GDM1 (cell line): ENCODE data around the gene HDGFL2.

ENCODE experiments used
- DNase-seq: peaks from one replicate; lab custom pipeline; 2025; lab: John Stamatoyannopoulos, UW

HDGFL2 gene

DNA sequence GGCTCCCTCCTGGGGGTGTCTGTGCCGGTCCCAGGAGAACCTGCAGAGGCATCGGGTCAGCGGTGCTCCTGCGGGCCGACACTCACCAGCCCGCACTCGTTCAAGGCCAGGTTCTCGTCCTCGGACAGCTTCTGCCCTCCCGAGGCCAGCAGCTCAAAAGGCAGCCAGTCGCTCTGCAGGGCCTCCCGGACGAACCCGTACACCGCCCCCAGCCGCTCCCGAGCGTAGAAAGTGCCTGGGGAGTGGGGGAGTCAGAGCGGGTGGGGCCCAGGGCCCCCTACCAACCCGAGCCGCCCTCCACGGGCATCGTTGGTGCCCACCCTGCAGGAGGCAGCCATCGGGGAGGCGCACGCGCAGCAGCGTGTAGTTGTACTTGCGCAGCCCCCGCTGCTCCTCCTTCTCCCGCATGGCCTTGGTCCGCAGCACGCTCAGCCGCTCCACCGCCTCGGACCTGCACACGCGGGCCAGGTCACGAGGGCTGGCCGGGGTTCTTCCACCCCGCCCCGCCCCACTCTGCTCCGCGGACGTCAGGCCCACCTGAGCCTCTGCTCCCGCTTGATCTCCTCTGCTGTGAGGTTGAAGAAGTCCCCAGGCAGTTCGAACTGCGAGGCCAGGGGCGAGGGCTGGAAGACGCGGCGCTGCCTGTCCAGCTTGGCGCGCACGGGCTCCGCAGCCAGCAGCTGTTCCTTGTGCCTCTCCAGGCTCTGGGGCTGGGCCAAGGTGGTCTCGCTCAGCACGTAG lies 26.0 kb upstream of the HDGFL2 start:
- no peak for DNase-seq

DNA sequence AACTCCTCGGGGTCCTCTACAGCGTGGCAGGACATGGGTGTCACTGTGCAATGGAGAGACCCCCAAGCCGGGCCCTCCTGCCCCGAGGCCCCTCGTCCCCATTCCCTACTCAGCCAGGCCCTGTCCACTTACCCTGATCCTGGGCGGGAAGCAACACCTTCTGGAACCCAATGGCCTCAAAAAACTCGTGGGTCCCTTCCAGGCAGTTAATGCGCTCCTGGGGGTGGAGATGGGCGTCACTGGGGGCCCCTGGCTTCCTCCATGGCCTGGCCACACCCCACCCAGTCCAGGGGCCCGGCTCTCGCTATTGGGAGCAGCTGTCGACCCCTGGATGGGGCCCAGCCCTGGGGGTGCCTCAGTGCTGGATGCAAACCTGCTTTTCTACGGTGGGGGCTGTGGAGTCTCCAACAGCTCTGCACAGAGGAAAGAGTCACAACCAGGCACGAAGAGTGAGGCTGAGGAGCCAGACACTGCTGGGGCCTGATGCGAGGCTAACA lies 25.3 kb upstream of the HDGFL2 start:
- no peak for DNase-seq

DNA sequence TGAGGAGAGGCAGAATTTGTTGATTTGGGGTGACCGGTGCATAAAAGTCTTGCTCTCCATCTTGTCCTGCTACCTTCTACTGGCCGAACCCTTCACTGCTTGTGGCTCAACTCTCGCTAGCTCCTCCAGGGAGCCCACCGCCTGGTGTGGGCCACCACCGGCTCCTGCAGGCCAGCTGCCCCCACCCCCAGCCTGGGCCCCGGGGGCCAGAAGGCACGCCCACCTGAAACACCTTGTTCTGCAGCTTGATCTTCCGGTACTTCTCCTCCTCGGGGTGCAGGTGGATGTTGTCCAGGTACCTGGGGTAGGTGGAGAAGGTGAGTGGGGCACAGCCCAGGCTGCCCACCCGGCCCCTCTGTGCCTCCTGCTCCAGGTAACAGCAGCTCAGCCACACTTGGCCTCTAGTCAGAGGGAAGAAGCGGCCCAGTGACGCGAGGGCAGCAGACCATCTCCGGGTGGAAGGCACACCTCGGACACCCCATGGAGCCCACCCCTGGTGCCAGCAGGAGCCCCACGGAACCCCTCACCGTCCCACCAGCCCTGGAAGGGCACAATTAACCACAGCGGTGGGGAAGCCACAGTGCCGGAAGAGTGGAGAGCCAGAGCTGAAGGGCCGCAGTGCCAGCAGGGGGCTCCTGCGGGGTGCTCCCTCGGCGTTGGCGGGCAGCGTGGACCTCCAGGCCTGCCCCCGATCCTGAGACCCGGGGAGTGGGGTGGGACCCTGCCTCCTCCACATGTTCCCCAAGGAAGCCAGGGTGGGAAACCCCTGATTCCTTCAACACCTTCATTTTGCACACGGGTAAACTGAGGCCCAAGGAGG lies 24.6 kb upstream of the HDGFL2 start:
- DNase-seq: no peak

DNA sequence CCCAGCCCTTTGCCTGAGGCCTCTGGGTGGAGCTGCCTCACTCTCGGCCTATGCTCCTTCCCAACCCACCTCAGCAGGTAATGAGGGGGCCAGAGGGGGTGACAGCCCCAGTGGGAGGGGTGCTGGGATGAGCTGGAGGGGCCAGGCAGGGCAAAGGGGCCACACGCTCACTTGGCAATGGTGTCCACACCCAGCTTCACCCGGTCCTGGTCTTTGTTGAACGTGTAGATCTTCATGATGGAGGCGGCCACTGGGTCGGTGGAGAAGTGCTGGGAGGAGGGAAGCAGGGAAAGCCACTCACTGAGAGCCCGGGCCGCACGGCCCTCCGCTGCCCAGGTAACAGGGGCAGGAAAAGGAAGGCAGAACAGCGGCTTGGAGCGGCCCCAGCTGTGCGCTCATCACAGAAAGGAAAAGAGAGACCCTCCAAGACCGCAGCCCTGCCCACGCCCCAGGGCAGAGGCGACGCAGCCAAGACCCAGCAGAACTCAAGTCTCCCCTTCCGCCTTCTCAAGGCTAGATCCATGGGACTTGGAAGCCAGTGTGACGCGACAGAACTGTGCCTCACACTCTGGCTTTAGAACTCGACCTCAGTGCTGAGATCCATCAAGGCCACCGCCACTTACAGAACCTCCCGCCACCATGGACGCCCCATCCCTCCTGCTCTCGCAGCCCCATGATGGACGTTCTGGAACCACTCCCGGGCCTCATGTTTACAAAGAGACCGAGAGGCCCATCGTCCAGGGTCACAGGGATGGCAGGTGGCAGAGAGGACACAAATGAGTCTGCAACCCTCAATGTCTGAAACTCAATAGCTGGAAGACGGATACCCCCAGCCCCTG lies 23.7 kb upstream of the HDGFL2 start:
- no peak for DNase-seq

DNA sequence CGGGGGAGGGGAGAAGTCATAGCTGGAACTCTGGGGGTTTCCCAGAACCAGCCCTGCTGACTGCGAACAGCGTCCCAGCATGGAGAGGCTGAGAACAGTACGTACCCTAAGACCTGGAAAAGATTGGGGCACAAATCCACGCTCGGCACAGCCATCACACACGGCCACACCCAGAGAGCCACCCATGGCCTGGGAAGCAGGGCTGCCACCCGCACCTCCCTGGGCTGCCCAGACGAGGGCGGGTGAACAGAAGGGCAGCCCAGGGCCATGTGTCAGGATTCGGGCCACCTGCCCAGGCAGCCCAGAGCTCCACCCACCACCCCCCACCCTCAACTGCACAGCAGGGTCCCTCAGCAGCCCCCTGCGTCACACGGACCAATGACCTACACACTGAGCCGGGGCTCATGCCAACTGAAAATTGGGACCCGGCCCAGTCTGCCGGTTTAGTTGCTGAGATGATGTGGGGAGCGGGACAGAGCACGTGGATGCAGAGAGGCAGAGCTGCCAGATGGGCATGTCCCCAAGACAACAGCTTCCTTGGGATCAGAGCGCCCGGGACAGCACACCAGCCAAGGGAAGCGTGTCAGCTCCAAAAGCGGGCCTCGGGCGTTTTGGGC lies 23.0 kb upstream of the HDGFL2 start:
- no peak for DNase-seq

DNA sequence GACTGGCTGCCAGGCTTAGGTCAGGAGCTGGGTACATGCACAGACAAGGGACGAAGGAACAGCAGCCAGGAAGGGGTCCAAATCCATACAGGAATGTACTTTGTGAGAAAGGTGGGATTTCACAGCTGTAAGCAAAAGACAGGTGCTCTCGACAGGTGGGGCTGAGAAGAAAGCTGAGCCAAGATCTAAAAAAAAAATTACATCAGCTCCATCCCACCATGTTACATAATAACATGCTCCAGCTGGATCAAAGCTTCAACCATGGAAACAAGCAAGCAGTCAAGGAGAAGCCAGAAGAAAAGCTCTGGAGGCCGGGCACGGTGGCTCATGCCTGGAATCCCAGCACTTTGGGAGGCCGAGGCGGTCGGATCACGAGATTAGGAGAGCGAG lies 22.5 kb upstream of the HDGFL2 start:
- no peak for DNase-seq

DNA sequence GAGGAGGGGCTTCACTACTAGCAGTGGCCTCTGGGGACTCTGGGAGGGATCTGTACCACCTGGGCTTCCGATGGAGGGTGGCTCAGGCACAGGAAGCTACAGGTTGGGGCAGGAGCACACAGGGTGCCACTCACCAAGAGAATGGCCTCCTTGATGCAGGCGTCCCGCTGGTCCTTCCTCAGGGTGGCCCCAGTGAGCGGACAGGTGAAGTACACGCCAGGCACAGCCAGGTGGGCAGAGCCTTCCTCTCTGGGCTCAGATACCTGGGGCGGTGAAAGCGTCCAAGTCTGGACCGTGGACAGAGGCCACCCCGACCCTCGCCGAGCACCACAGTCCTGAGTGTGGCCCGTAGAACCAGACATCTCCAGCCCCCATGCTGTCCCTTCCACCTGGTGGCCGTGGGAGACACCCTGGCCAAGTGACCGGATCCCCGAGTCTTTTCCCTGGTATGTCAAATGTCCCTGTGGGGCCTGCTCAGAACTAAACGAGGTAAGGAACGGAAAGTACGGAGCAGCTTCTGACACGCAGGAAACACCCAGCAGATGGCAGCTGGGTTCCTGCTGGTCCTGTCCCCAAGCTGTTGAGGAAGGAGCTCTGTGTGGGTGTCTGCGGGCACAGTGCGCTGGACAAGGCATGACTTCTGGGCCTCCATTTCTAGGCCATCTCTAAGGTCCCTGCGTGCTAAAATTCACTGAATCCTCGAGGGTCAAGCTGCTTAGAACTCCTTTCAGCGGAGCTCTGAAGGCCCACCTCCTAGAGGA lies 19.7 kb upstream of the HDGFL2 start:
- DNase-seq: no peak

DNA sequence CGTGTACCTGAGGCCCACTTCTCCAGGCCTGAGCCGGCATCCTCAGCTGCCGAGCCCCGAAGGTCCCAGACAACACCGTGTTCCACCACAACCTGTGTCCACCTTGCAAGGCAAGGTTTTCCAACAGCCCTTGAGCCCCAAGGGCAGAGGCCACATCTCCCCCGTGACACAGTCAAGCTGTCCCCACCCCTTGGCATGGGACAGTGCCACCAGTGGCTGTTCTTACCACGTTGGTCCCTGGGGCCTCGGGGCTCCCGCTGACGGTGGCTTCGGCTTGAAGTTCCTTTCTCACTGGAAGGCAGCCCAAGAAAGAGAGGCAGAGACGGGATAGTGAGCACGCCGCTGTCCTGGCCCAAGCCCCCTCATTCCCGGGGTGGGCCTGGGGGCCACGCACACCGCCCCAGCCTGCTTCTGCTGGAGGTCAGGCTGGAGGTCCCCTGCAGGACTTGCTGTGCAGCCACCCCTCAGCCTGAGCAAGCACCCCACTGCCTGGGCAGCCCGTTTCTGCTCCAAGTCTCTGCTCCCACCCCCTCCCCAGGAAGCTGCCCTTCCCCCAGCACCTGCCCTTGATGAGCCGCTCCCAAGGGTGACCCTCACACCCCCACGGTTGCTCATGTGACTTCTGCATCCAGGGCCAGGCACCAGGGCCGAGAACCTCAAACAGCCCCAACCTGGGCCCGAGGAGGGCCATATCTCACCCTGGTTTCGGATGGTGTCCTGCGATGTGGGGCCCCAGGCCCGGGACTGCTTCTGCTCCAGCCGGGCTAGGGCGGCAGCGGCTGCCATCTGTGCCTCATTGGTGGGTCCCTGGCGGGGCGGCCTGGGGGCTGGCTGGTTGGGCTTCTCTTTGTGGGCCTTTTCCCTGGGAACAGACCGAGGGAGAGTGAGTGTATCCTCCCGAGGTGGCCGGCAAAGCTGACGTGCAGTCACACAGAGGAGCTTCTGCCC lies 18.6 kb upstream of the HDGFL2 start:
- DNase-seq: no peak

DNA sequence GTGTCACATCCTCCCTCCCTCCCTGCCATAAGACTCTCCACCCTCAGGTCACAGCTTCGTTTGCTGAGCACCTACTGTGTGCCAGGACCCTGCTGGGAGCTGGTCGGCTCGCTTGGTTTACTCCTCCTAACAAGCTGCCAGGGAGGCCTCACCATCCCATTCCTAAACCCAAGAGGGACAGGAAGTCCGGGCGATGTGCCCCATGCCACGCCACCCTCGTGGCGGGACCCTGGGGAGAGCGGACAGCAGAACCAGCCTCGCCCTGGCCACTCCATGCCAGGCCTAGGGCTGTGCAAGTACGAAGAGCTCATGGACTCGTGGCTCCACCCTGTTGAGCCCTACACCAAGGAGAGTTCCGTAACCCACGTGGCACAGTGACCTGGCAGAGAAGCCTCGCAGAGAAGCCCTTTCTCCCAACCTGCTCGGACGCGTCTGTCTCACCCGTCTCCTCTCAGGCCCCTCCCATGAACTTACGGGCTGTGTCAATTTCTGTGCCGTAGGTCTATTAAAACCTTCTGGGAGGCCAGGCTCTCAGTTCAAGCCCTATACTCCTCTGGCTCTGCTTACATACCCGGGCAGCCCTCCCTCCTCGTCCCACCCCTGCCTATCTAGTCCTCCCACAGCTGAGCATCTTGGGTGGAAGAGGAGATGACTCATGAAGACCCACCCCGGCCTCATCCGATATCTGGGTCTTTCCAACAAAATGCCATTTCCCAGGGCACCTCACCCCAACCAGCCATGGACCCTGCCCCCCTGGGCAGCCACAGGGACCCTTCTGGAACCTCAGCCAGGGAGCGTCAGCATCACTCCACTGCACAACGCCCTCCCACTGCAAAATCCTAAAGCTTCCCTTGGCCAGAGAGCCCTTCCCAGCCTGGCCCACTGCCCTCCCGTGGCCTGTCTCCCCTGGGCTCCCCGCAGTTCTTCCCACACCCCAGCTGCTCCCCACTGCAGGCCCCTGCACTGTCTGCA lies 17.1 kb upstream of the HDGFL2 start:
- no peak for DNase-seq

DNA sequence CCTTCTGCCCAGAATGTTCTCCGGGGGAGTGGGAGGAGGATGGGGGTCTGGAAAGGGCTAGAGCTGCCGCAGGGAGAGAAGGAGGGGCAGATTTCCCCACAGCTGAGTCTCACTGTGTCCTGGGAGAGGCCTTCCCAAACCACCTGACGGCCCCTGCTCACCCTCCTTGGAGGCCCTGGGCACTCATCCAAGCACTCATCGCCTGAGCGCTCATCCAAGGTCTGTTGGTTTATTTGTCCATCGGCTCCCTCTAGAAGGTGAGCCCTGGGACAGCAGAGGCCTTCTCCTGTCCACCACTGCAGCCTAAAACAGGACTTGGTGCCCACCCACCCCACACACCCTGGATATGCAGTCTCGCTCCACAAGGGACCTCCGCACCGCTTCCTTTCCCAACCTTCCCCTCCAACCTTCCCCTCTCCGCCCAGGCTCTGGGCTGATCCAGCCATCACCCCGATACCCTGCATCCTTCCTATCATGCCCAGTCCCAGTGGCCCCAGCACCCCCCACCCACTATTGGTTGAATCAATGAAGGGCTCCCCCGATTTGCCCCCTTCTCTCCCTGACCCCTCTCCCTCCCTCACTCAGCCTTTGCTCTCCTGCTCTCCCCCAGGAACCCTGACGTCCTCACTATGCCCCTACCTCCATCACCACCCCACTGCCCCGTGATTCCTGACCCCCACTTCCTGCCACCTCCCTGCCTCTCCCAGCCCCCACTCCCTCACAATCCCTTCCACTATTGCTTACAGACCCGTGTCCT lies 16.2 kb upstream of the HDGFL2 start:
- no peak for DNase-seq

DNA sequence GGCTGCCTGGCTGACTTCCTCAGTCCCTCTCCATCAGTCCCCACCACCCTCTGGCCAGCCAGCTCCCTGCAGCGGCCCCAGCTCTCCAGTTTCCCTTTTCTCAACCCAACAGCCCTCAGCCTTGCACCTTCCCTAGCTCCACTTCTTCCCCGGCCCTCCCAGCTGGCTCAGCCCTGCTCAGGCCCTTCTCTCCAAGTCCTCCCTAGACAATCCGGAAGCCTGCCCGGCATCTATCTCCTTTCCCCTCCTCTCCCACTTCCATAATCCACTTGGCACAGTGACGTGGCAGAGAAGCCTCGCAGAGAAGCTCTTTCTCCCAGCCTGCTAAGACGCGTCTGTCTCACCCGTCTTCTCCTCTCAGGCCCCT lies 15.6 kb upstream of the HDGFL2 start:
- peak; percentile 23 for DNase-seq

DNA sequence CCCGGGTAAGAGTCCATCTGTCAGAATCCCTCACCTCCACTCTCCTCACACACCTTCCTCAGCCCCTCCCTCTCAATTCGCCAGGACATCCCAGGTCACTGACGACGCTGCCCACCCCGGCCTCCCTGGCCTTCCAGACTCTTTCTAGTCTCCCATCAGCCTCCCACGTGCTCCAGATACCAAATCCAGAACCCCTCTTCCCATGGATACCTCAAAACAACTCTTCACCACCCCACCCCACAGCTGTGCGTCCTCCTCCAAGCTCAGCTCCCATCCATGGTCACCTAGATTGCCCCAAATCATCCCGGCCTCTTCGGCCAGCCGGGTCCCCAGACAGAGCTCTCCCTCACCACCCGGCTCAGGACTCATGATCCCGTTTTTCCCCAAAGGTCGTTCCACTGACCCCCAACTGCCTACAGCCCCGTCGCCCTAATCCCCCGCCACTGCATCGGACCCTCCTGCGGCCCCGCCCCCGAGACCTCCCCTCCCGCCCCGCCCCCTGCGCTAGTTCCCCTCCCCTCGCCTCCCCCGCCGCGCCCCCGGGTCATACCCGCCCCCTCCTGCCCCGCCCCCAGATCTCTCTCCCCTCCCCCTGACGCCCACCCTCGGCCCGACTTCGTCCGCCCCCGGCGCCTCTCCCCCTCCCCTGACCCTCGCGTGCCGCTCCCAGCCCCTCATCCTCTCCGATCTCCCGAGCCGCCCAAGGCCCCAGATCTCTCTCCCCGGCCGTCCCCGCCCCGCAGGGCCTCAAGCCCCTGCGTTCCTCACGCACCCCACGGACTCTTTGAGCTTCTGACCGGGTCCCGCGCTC lies 15.0 kb upstream of the HDGFL2 start:
- peak; percentile 33 for DNase-seq

DNA sequence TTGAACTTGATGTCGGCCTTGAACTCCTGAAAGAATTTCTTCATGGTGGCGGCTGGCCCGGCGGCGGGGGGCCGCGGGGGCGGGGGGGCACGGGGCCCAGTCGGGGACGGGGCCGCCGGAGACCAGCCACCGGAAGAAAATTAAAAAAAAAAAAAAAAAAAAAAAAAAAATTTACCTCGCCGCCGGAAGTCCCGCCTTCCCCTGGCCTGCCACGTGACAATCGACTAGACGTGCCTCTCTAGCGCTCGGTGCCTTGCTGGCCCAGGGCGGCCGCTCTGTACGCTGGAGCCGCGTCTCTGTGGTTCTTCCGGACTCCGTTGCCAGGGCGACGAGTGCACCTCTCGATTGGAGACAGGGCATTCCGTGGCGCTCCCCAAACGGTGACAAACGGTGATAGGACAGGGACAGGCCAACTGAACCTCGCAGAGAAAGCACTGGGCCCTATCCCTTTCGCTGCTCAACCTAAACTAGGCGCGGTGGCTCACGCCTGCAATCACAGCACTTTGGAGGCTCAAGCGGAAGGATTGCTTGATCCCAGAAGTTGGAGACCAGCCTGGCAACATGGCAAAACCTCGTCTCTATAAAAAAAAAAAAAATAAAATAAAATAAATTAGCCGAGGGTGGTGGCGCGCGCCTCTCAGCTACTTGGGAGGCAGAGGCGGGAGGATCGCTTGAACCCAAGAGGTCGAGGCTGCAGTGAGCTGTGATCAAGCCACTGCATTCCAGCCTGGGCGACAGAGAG lies 14.3 kb upstream of the HDGFL2 start, which contains the start of gene UBXN6:
UBXN6 (minus strand) TSS at position 141 of the 742 bp plus-strand sequence; CDS start at position 44, 97 bp downstream.
- peak; percentile 93 for DNase-seq

DNA sequence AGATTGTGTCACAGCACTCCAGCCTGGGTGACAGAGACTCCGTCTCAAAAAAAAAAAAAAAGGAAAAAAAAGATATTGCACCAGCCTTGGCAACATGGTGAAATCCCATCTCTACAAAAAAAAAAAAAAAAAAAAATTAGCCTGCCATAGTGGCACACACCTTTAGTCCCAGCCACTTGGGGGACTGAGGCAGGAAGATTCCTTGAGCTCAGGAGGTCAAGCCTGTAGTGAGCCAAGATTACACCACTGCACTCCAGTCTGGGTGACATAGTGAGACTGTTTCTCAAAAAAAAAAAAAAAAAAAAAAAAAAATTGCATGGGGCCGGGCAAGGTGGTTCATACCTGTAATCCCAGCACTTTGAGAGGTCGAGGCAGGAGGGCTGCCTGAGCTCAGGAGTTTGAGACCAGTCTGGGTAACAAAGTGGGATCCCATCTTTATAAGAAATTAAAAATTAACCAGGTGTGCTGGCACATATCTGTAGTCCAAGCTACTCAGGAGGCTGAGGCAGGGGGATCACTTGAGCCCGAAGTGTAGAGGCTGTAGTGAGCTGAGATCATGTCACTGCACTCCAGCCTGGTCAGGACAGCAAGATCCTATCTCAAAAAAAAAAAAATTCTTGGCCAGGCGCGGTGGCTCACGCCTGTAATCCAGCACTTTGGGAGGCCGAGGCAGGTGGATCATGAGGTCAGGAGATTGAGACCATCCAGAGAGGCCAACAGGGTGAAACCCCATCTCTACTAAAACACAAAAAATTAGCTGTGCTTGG lies 7.1 kb upstream of the HDGFL2 start:
- no peak for DNase-seq

DNA sequence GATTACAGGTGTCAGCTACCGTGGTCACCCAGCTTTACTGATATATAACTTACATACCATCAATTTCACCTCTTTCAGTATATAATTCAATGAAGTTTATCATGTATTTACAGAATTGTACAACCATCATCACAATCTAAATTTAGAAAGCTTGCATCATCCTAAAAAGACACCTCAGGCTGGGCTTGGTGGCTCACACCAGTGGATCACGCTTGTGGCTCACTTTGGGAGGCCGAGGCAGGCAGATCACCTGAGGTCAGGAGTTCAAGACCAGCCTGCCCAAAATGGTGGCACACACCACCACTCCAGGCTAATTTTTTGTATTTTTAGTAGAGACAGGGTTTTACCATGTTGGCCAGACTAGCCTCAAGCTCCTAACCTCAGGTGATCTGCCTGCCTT lies 4.3 kb upstream of the HDGFL2 start:
- DNase-seq: no peak
